GM12878 (cell line): ENCODE measurements around the gene UBASH3B. TPM values are rescaled to one million over a fixed set of nuclear protein-coding genes. Genes with fewer than 3 reads are reported as not detected.

Experiments
- ATAC-seq: fragments of 200-7000 bp; cut with Tn5 transposase; 3 replicates; pipeline ENCODE4 v1.9.1; 2020; ENCODE audit warnings: mild to moderate bottlenecking, moderate library complexity
- BruUV-seq: library from RNA; stranded (reverse); fragments of 400-500 nt; replicated peaks from 2 replicates; lab custom pipeline; 2021; lab: Mats Ljungman, UMichigan
- CTCF ChIA-PET: fragments of 300-600 bp; sonication (Branson Sonifier 250); formaldehyde crosslinking; extraction: SDS; loops from one replicate; lab custom pipeline; 2021; ENCODE audit warnings: inconsistent platforms; lab: Yijun Ruan, JAX
- POLR2A ChIA-PET: fragments of 350-600 bp; formaldehyde crosslinking; extraction: SDS; loops from one replicate; lab custom pipeline; 2021; ENCODE audit warnings: inconsistent platforms; lab: Charles Lee
- RAD21 ChIA-PET: fragments of 300-600 bp; sonication (Branson Sonifier 250); formaldehyde crosslinking; loops from one replicate; lab custom pipeline; 2023; ENCODE audit warnings: antibody characterized with exemption; ENCODE audit not compliant: unreplicated experiment; lab: Charles Lee
- SMC1A ChIA-PET: fragments of 300-600 bp; sonication (Branson Sonifier 250); formaldehyde crosslinking; loops from one replicate; lab custom pipeline; 2023; ENCODE audit not compliant: unreplicated experiment, uncharacterized antibody; lab: Charles Lee
- DNase-seq: peaks from one replicate; pipeline ENCODE4 v3.0.0-alpha.2; 2011; ENCODE audit warnings: low read depth, low spot score
- FAIRE-seq: peaks from 3 replicates; lab custom pipeline; 2011; peaks lifted over from hg19 to GRCh38; lab: Jason Lieb, UNC
- H2AFZ ChIP-seq: 2 replicates; pipeline ENCODE4 v1.6.0; 2011; ENCODE audit warnings: low read depth, low read length, control low read depth; ENCODE audit not compliant: control insufficient read depth
- H3K27ac ChIP-seq: 2 replicates; pipeline ENCODE4 v1.5.1; 2011; ENCODE audit warnings: control low read depth; ENCODE audit not compliant: control insufficient read depth, insufficient read depth
- H3K27me3 ChIP-seq, 2 experiments: replicated peaks in 1 of 2; 2 replicates each; pipeline versions ENCODE4 v1.6.0 to v1.6.1; 2011; ENCODE audit warnings: low read length in 1 of 2; ENCODE audit not compliant: control insufficient read depth in 2 of 2, insufficient read depth in 2 of 2
- H3K36me3 ChIP-seq, 2 experiments: 2 replicates each; pipeline ENCODE4 v1.5.1; 2011; ENCODE audit warnings: low read length in 1 of 2; ENCODE audit not compliant: control insufficient read depth in 2 of 2, insufficient read depth in 2 of 2
- H3K4me1 ChIP-seq: 2 replicates; pipeline ENCODE4 v1.6.1; 2011; ENCODE audit warnings: mild to moderate bottlenecking, low read length, moderate library complexity, mixed read lengths; ENCODE audit not compliant: control insufficient read depth, insufficient read depth
- H3K4me2 ChIP-seq: 2 replicates; pipeline ENCODE4 v1.6.0; 2011; ENCODE audit warnings: control low read depth; ENCODE audit not compliant: control insufficient read depth, insufficient read depth
- H3K4me3 ChIP-seq: fragments of 200-600 bp; sonication (generic); 2 replicates; pipeline ENCODE4 v1.5.1; 2016
- H3K79me2 ChIP-seq: 2 replicates; pipeline ENCODE4 v1.6.0; 2011; ENCODE audit warnings: low read length; ENCODE audit not compliant: control insufficient read depth, insufficient read depth
- H3K9ac ChIP-seq: 2 replicates; pipeline ENCODE4 v1.8.0; 2011; ENCODE audit warnings: low read length, control low read depth, mixed read lengths; ENCODE audit not compliant: control insufficient read depth, insufficient read depth
- H3K9me3 ChIP-seq: replicated peaks from 3 replicates; pipeline ENCODE4 v1.5.1; 2011; ENCODE audit warnings: mild to moderate bottlenecking, low read length; ENCODE audit not compliant: control insufficient read depth, insufficient read depth
- H4K20me1 ChIP-seq: 2 replicates; pipeline ENCODE4 v1.6.0; 2011; ENCODE audit not compliant: control insufficient read depth, insufficient read depth
- FOS ChIP-seq: IDR thresholded peaks from 3 replicates; pipeline ENCODE4 v1.6.1; 2011; ENCODE audit warnings: borderline replicate concordance; ENCODE audit not compliant: insufficient read length; ENCODE audit errors: extremely low read depth
- FOXK2 ChIP-seq: fragments of 450-650 bp; IDR thresholded peaks from 2 replicates; pipeline ENCODE4 v1.6.1; 2017; ENCODE audit warnings: mild to moderate bottlenecking, moderate library complexity
- FOXM1 ChIP-seq: IDR thresholded peaks from 2 replicates; pipeline ENCODE4 v1.6.1; 2012; ENCODE audit warnings: low read depth, mild to moderate bottlenecking, inconsistent platforms, low read length, moderate library complexity
- HDGF ChIP-seq: fragments of 450-650 bp; IDR thresholded peaks from 2 replicates; pipeline ENCODE4 v1.6.1; 2016; ENCODE audit warnings: antibody characterized with exemption
- MAX ChIP-seq: IDR thresholded peaks from 2 replicates; pipeline ENCODE4 v1.6.1; 2012; ENCODE audit warnings: low read depth, low read length, improper control_type of control experiment
- POLR2AphosphoS2 ChIP-seq: IDR thresholded peaks from 2 replicates; pipeline ENCODE4 v1.6.1; 2011; ENCODE audit warnings: low read depth, mild to moderate bottlenecking, low read length, improper control_type of control experiment, moderate library complexity
- RCOR1 ChIP-seq: conservative IDR thresholded peaks from 2 replicates; pipeline ENCODE4 v1.6.1; 2012; ENCODE audit warnings: low read depth, low read length, improper control_type of control experiment
- SKIL ChIP-seq: fragments of 450-650 bp; IDR thresholded peaks from 2 replicates; pipeline ENCODE4 v1.6.1; 2017; ENCODE audit warnings: mild to moderate bottlenecking, low read depth, inconsistent platforms; ENCODE audit not compliant: poor library complexity, severe bottlenecking
- SRF ChIP-seq, 2 experiments: IDR thresholded peaks; 2 replicates each; pipeline ENCODE4 v1.6.1; 2011; ENCODE audit warnings: low read depth in 2 of 2, low read length in 2 of 2, mild to moderate bottlenecking in 1 of 2, moderate library complexity in 1 of 2
- STAT1 ChIP-seq: fragments of 450-650 bp; conservative IDR thresholded peaks from 2 replicates; pipeline ENCODE4 v1.6.1; 2014; ENCODE audit warnings: antibody characterized with exemption, mild to moderate bottlenecking
- WRNIP1 ChIP-seq: IDR thresholded peaks from 2 replicates; pipeline ENCODE4 v1.6.1; 2011; ENCODE audit warnings: low read depth, low read length, improper control_type of control experiment, borderline replicate concordance
- ZBED1 ChIP-seq: IDR thresholded peaks from 2 replicates; pipeline ENCODE4 v1.6.1; 2016; ENCODE audit warnings: borderline replicate concordance
- ZBTB11 ChIP-seq: fragments of 450-650 bp; formaldehyde crosslinking; IDR thresholded peaks from 2 replicates; pipeline ENCODE4 v1.5.0; 2022; ENCODE audit warnings: mild to moderate bottlenecking, missing genetic modification characterization
- ZNF592 ChIP-seq: fragments of 450-650 bp; IDR thresholded peaks from 2 replicates; pipeline ENCODE4 v1.6.1; 2017; ENCODE audit warnings: mild to moderate bottlenecking, moderate library complexity
- WGBS: methylation state at CpG from one replicate; pipeline ENCODE4 v1.1.6; 2016; ENCODE audit warnings: low lambda C conversion rate; ENCODE audit not compliant: insufficient replicate concordance, insufficient coverage; ENCODE audit errors: missing lambda C conversion rate; 5-methylcytosine and 5-hydroxymethylcytosine counted together
- in situ Hi-C: fragments of 300-500 bp; cut with MboI; formaldehyde crosslinking; loops from 9 replicates; pipeline ENCODE4 v1.14.3; 2018; ENCODE audit warnings: mixed read lengths
- intact Hi-C: fragments of 100-400 bp; cut with micrococcal nuclease; formaldehyde crosslinking; loops from one replicate; pipeline ENCODE4 v1.14.2; 2022; ENCODE audit not compliant: unreplicated experiment
- polyA plus RNA-seq, 11 experiments: library from polyadenylated mRNA; depleted of rRNA in 4 of 11; unstranded in 6 of 11; stranded (reverse) in 5 of 11; fragments of >200 nt; fragmentation: Nextera tagmentation in 4 of 11; fragmentation: Illumina TruSeq in 1 of 11; extraction: Ambion mirVana in 4 of 11; extraction: Trizol in 1 of 11; gene quantifications; 1 replicate in 1 of 11; 2 replicates in 10 of 11; pipeline versions ENCODE4 v1.2.1 to v1.2.3, GENCODE V29; 2011 to 2016; ENCODE audit warnings: inconsistent platforms in 2 of 11, missing spikeins in 2 of 11, low read depth in 1 of 11
- total RNA-seq, 4 experiments: library from RNA; depleted of rRNA in 3 of 4; stranded (reverse); fragments of >200 nt in 3 of 4; fragmentation: Illumina TruSeq in 1 of 4; extraction: Trizol in 1 of 4; gene quantifications; 2 replicates each; pipeline versions ENCODE4 v1.2.1 to v1.2.3, GENCODE V29; 2013 to 2021

Gene UBASH3B
- total and polyA plus RNA-seq, 10 of the 15 experiments (the other 5 are each of a cell fraction or from before 2014, with no cell fraction given) = 0.18 to 3.3 (median 0.57) TPM

- TF ChIP-seq SKIL (no peak), FOS (no peak), SRF (IDR thresholded peaks at IDR 0.05; ENCODE audit: low read depth in 2 of 2, low read length in 2 of 2) (no peak), FOXM1 (no peak)
Observed at GRCh38 chr11:122650619-122651018, 4.9 kb upstream of the UBASH3B start (continued).

- Histone ChIP-seq H3K4me1 (peaks cover 6% of the 10 kb centered on the region), H3K27ac (no peak overlapping the region), H3K9ac (no peak overlapping the region), H3K79me2 (no peaks in the 10 kb centered on the region), H3K4me2 (no peak overlapping the region), H3K4me3 (no peak overlapping the region), H3K36me3 (no peaks in the 10 kb centered on the region), H4K20me1 (peaks cover 2% of the 10 kb centered on the region; the same call in 1 of the 2 replicates), H3K27me3 (peaks cover 6 to 13% of the 10 kb centered on the region in 2 experiments), H2AFZ (no peak overlapping the region), H3K9me3 (no peaks in the 10 kb centered on the region)
- POLR2A ChIA-PET = no interaction called here
- ATAC-seq = no peak
- no peak for FAIRE-seq
- WGBS = 62% methylated on average over 2 of the region's 2 CpGs
- DNase-seq = no peak
- no TSS peak for BruUV-seq
- intact Hi-C loops (no loop called here), in situ Hi-C loops (no loop called here)
- CTCF ChIA-PET = no interaction called here
- SMC1A ChIA-PET = interaction anchor here (1.5 kb wide), 1 partner anchor 106 kb away, joined by 3 read pairs; no protein-coding TSS in a partner anchor
- RAD21 ChIA-PET = no interaction called here
- no peak for TF ChIP-seq MAX
- TF ChIP-seq ZBTB11 (CRISPR knock-in tag) = no peak
- no peak for TF ChIP-seq HDGF
- TF ChIP-seq FOXK2 = no peak
- no peak for TF ChIP-seq RCOR1
- no peak for TF ChIP-seq STAT1
- TF ChIP-seq WRNIP1 = no peak
- no peak for TF ChIP-seq POLR2AphosphoS2
- TF ChIP-seq ZBED1 = no peak
- TF ChIP-seq ZNF592 = no peak
Observed at GRCh38 chr11:122652495-122652894, 3.0 kb upstream of the UBASH3B start.
